ENCODE measurements around the gene VAV1. TPM values are rescaled to one million over a fixed set of nuclear protein-coding genes. Genes with fewer than 3 reads are reported as not detected.
A peak's percentile ranks its signal among the peaks of the same experiment; 100 is the strongest.
"Not testable (repeated sequence)": the region's sequence is repeated elsewhere in the genome, so short reads cannot be mapped to it uniquely, and the experiment has no call there.

Gene VAV1
- total and polyA plus RNA-seq, 7 donors: 0.20 to 1.8 (median 1.1) TPM

DNA sequence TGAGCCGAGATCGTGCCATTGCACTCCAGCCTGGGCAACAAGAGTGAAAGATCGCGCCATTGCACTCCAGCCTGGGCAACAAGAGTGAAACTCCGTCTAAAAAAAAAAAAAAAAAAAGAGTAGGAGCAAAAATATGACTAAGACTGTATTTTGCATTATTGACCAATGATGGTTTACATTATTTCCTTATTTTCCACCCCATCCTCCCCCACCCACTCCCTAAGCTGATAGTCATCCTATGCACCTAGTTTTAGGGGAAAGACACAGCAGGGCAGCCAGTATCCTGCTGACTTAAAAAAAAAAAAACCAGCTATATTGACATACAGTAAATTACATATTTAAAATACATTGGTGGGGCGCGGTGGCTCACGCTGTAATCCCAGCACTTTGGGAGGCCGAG lies 25.1 kb downstream of the VAV1 start:
- WGBS, 3 donors: 77 to 85% (median 83%) methylated on average over 9 of the region's 9 CpGs
- no peak overlapping the region for H3K27ac ChIP-seq
- no peaks in the 10 kb centered on the region for H3K36me3 ChIP-seq (ENCODE audit: insufficient read depth in 1 of 2, low read depth in 1 of 2)
- TF ChIP-seq CTCF (IDR thresholded peaks at IDR 0.05): no peak
- peaks cover 0 to 3% (median 0%) of the 10 kb centered on the region in 3 donors for H3K27me3 ChIP-seq (ENCODE audit: insufficient read depth in 3 of 3, low read length in 2 of 3)
- no peak for DNase-seq
- H3K4me1 ChIP-seq: no peaks in the 10 kb centered on the region
- ATAC-seq: no peak
- intact Hi-C loops (cut with DNase I): no loop called here
- peaks cover 20% of the 10 kb centered on the region for H3K9me3 ChIP-seq
- no peak overlapping the region for H3K4me3 ChIP-seq

GRCh38 chr19:6800160-6800790 lies 27.8 kb downstream of the VAV1 start:
- H3K9me3 ChIP-seq; H3K27me3 ChIP-seq (ENCODE audit: insufficient read depth in 3 of 3, low read length in 2 of 3); intact Hi-C loops (cut with DNase I); ATAC-seq; H3K4me1 ChIP-seq; DNase-seq; H3K36me3 ChIP-seq (ENCODE audit: insufficient read depth in 1 of 2, low read depth in 1 of 2); H3K4me3 ChIP-seq; H3K27ac ChIP-seq: not testable (repeated sequence)
- WGBS, 3 donors: 76 to 81% (median 78%) methylated on average over 14 of the region's 14 CpGs

DNA sequence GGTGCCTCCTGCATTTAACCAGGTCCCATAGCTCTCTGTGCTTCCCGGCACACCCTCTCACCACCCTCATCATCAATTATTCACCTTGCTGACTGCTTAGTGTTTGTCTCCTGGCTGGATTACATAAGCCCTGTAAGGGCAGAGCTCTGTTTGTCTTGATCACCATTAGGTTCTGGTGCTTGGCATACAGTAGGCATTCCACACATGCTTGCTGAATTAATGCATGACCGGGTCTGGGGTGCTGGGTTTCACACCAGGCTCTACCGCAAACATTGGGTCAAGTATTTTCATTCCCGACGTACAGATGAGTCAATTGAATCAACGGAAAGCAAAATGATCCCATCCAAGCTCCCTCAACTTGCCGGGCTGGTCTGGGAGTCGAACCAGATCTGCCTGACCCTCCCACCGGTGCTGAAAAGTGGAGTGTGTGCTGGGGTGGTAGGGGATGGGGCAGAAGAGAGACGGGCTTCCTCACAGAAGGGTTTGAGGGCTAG lies 28.5 kb downstream of the VAV1 start:
- ATAC-seq (no peak), DNase-seq (no peak)
- no peak for TF ChIP-seq CTCF (IDR thresholded peaks at IDR 0.05)
- H3K9me3 ChIP-seq: peaks cover under 1% of the 10 kb centered on the region
- WGBS, 3 donors: 16 to 20% (median 18%) methylated on average over 10 of the region's 10 CpGs
- H3K36me3 ChIP-seq (ENCODE audit: insufficient read depth in 1 of 2, low read depth in 1 of 2): no peaks in the 10 kb centered on the region
- intact Hi-C loops (cut with DNase I): no loop called here
- H3K27me3 ChIP-seq (ENCODE audit: insufficient read depth in 3 of 3, low read length in 2 of 3): peaks cover 0 to 7% (median 3%) of the 10 kb centered on the region in 3 donors
- no peak overlapping the region for H3K4me3 ChIP-seq
- no peak overlapping the region for H3K27ac ChIP-seq
- H3K4me1 ChIP-seq: no peaks in the 10 kb centered on the region

DNA sequence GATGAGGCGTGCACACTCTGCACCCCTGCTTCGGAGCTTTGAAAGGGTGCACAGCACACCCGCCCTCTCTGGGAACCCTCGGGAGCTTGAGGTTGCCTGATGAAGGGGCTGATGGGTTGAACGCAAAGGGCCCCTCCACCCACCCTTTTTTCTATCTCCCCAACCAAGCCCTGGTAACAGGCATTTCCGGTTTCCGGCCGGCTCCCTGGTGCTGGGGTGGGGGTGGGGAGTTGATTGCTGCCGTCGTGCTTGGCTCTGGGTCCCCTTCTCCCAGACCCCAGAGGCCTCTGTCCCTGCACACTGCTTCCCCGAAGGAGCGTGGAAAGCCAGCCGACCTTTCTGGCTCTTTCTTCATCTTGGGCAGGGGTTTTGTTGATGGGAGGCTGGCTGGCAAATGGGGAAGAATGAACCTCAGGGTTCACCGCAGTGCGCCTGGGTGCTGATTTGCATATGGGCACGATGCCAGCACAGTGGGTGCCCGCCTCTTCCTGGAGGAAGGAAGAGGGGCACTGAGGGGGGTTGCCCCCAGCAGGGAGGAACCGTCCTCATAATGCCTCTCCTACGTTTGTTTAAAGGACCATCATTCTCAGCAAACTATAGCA lies 29.1 kb downstream of the VAV1 start:
- intact Hi-C loops (cut with DNase I): no loop called here

More for the DNA sequence above, 29.1 kb downstream of the VAV1 start:
- Histone ChIP-seq H3K27me3 (ENCODE audit: insufficient read depth in 3 of 3, low read length in 2 of 3) (peaks cover 0 to 7% (median 3%) of the 10 kb centered on the region in 3 donors), H3K27ac (no peak overlapping the region), H3K36me3 (ENCODE audit: insufficient read depth in 1 of 2, low read depth in 1 of 2) (no peaks in the 10 kb centered on the region), H3K4me3 (no peak overlapping the region), H3K4me1 (no peaks in the 10 kb centered on the region), H3K9me3 (no peaks in the 10 kb centered on the region)
- WGBS, 3 donors: 9 to 10% (median 10%) methylated on average over 19 of the region's 19 CpGs
- peak in 2 of 4 donors; percentile 42 to 55 for ATAC-seq
- TF ChIP-seq CTCF (IDR thresholded peaks at IDR 0.05): no peak
- peak; percentile 58 to 79 for DNase-seq

Measured in psoas muscle (tissue), 8 donors.